Breast epithelium (tissue), 3 donors: ENCODE measurements around the gene KCND3.

Experiments
- CTCF ChIP-seq, 3 donors: fragments of 450-650 bp; IDR thresholded peaks; one replicate each; pipeline ENCODE4 v1.5.1; 2016 to 2017; ENCODE audit warnings: antibody characterized with exemption in 3 of 3, mild to moderate bottlenecking in 3 of 3, moderate library complexity in 3 of 3
- POLR2A ChIP-seq: fragments of 450-650 bp; IDR thresholded peaks from one replicate; pipeline ENCODE4 v1.6.1; 2016; ENCODE audit warnings: antibody characterized with exemption, mild to moderate bottlenecking, moderate library complexity

- TF ChIP-seq CTCF (IDR thresholded peaks at IDR 0.05): no peak
- TF ChIP-seq POLR2A: no peak
Measured at GRCh38 chr1:111943846-111944749, 45.4 kb downstream of the KCND3 start.
